Activated B cell treated with CpG ODN at 0.5 μM for 24 hours (primary cell): ENCODE results near the gene GET4. TPM values are rescaled to one million over a fixed set of nuclear protein-coding genes. Genes with fewer than 3 reads are reported as not detected.

ENCODE experiments used
- ATAC-seq: fragments of 200-7000 bp; cut with Tn5 transposase; one replicate; pipeline ENCODE4 v1.10.0; 2021; ENCODE audit warnings: low read depth, mild to moderate bottlenecking, moderate library complexity
- CTCF ChIA-PET: fragments of 350-600 bp; sonication (Branson Sonifier 250); formaldehyde crosslinking; loops from one replicate; lab custom pipeline; 2021; ENCODE audit warnings: antibody characterized with exemption; lab: Charles Lee
- POLR2A ChIA-PET: fragments of 350-600 bp; sonication (Branson Sonifier 250); formaldehyde crosslinking; loops from one replicate; lab custom pipeline; 2021; ENCODE audit warnings: antibody characterized with exemption; lab: Charles Lee
- DNase-seq: peaks from one replicate; pipeline ENCODE4 v3.0.0; 2022
- H3K27ac Mint-ChIP-seq: one replicate; pipeline ENCODE4 v1.8.0; 2020; ENCODE audit warnings: mixed read lengths
- H3K27me3 Mint-ChIP-seq: one replicate; pipeline ENCODE4 v1.8.0; 2021; ENCODE audit warnings: mixed read lengths
- H3K36me3 Mint-ChIP-seq: one replicate; pipeline ENCODE4 v1.8.0; 2021; ENCODE audit warnings: low read depth, mixed read lengths
- H3K4me1 Mint-ChIP-seq: one replicate; pipeline ENCODE4 v1.8.0; 2021; ENCODE audit warnings: mixed read lengths
- H3K4me3 Mint-ChIP-seq: one replicate; pipeline ENCODE4 v1.8.0; 2020; ENCODE audit warnings: mild to moderate bottlenecking, mixed read lengths
- H3K9me3 Mint-ChIP-seq: one replicate; pipeline ENCODE4 v1.8.0; 2020; ENCODE audit warnings: mixed read lengths
- CTCF ChIP-seq: fragments of 200-600 bp; IDR thresholded peaks from one replicate; pipeline ENCODE4 v1.8.0; 2022; ENCODE audit warnings: antibody characterized with exemption, mild to moderate bottlenecking
- intact Hi-C: fragments of 100-400 bp; cut with micrococcal nuclease; formaldehyde crosslinking; loops from one replicate; pipeline ENCODE4 v1.15.1; 2024
- total RNA-seq: library from RNA; stranded (reverse); gene quantifications from 2 replicates; pipeline ENCODE4 v1.2.3, GENCODE V29; 2022

GET4 gene
- total RNA-seq, 1 donor from 2014 or later: 41.4 TPM

- ChIA-PET CTCF (no interaction called here), POLR2A (interaction anchor here (0.6 kb wide), 1 partner anchor 10 kb away, joined by 3 read pairs; no protein-coding TSS in a partner anchor)
- no peak for ATAC-seq
- DNase-seq: no peak
- Mint-ChIP-seq H3K27ac (no peak overlapping the region), H3K4me3 (no peak overlapping the region), H3K9me3 (no peaks in the 10 kb centered on the region), H3K4me1 (peaks cover 11% of the 10 kb centered on the region), H3K27me3 (no peaks in the 10 kb centered on the region), H3K36me3 (no peaks in the 10 kb centered on the region)
- no peak for TF ChIP-seq CTCF
- intact Hi-C loops: no loop called here
Observed at GRCh38 chr7:914521-915194, 38.3 kb downstream of the GET4 start.

- no peak overlapping the region for H3K4me3 Mint-ChIP-seq
- no peak for DNase-seq
- CTCF ChIA-PET: no interaction called here
- H3K27me3 Mint-ChIP-seq: no peaks in the 10 kb centered on the region
- POLR2A ChIA-PET: no interaction called here
- TF ChIP-seq CTCF: no peak
- no peaks in the 10 kb centered on the region for H3K36me3 Mint-ChIP-seq
- peaks cover 4% of the 10 kb centered on the region for H3K4me1 Mint-ChIP-seq
- no peaks in the 10 kb centered on the region for H3K9me3 Mint-ChIP-seq
- no peak for ATAC-seq
- no peak overlapping the region for H3K27ac Mint-ChIP-seq
- intact Hi-C loops: no loop called here
Observed at GRCh38 chr7:915291-916218, 39.2 kb downstream of the GET4 start.

GRCh38 chr7:916291-916941 lies 40.1 kb downstream of the GET4 start:
- no peaks in the 10 kb centered on the region for H3K9me3 Mint-ChIP-seq
- intact Hi-C loops: no loop called here
- H3K36me3 Mint-ChIP-seq: no peaks in the 10 kb centered on the region
- POLR2A ChIA-PET: no interaction called here
- no peak for DNase-seq
- peaks cover 10% of the 10 kb centered on the region for H3K4me1 Mint-ChIP-seq
- CTCF ChIA-PET: no interaction called here
- ATAC-seq: no peak
- H3K27ac Mint-ChIP-seq: no peak overlapping the region
- TF ChIP-seq CTCF: no peak
- H3K4me3 Mint-ChIP-seq: no peak overlapping the region
- H3K27me3 Mint-ChIP-seq: no peaks in the 10 kb centered on the region

- POLR2A ChIA-PET: no interaction called here
- Mint-ChIP-seq H3K27ac (no peak overlapping the region), H3K4me1 (peaks cover 15% of the 10 kb centered on the region), H3K9me3 (no peaks in the 10 kb centered on the region), H3K27me3 (no peaks in the 10 kb centered on the region), H3K4me3 (no peak overlapping the region), H3K36me3 (no peaks in the 10 kb centered on the region)
- CTCF ChIA-PET: no interaction called here
- DNase-seq (no peak), ATAC-seq (no peak)
- TF ChIP-seq CTCF: no peak
- intact Hi-C loops: no loop called here
Observed at GRCh38 chr7:917255-918117, 41.1 kb downstream of the GET4 start.
